Activated CD4-positive, alpha-beta memory T cell treated with anti-CD3 and anti-CD28 coated beads for 36 hours (primary cell): Measurements from ENCODE around the gene C1orf74. TPM values are rescaled to one million over a fixed set of nuclear protein-coding genes. Genes with fewer than 3 reads are reported as not detected.

Experiments
- CTCF ChIA-PET: fragments of 350-600 bp; sonication (Branson Sonifier 250); formaldehyde crosslinking; loops from one replicate; lab custom pipeline; 2021; ENCODE audit warnings: antibody characterized with exemption, inconsistent platforms; lab: Charles Lee
- POLR2A ChIA-PET: fragments of 350-600 bp; sonication (Branson Sonifier 250); formaldehyde crosslinking; loops from one replicate; lab custom pipeline; 2021; ENCODE audit warnings: antibody characterized with exemption; lab: Charles Lee
- DNase-seq: peaks from one replicate; pipeline ENCODE4 v3.0.0-alpha.2; 2020
- H3K27ac Mint-ChIP-seq: one replicate; pipeline ENCODE4 v1.8.0; 2021; ENCODE audit warnings: mixed read lengths
- H3K27me3 Mint-ChIP-seq: one replicate; pipeline ENCODE4 v1.8.0; 2021; ENCODE audit warnings: mixed read lengths
- H3K36me3 Mint-ChIP-seq: one replicate; pipeline ENCODE4 v1.8.0; 2021; ENCODE audit warnings: mixed read lengths
- H3K4me1 Mint-ChIP-seq: one replicate; pipeline ENCODE4 v1.8.0; 2021; ENCODE audit warnings: low read depth, mixed read lengths
- H3K4me3 Mint-ChIP-seq: one replicate; pipeline ENCODE4 v1.8.0; 2021; ENCODE audit warnings: mild to moderate bottlenecking, mixed read lengths
- H3K9me3 Mint-ChIP-seq: one replicate; pipeline ENCODE4 v1.8.0; 2021; ENCODE audit warnings: mixed read lengths
- intact Hi-C: fragments of 100-400 bp; cut with micrococcal nuclease; formaldehyde crosslinking; loops from one replicate; pipeline ENCODE4 v1.15.1; 2023
- total RNA-seq, 2 experiments: library from RNA; stranded (reverse); gene quantifications; one replicate each; pipeline ENCODE4 v1.2.3, GENCODE V29; 2021

C1orf74 gene
- total RNA-seq, 2 experiments from 2014 or later = 3.5 to 3.9 TPM

DNA sequence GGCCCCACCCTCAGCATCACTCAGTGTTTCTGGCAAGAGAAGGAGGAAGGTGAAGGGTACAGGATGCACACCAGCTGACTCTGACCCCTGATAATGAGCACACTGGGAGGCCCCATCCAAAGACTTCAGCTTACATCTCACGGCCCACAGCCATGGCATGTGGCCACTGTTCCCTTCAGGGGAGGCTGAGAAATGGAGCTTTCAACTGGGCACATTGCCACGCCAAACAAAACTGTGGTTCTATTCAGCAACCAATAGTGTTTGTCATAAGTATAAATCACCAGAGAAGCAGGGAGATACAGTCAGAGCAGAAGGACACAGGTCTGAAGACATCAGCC is 41.2 kb downstream of the C1orf74 start:
- no peaks in the 10 kb centered on the region for H3K27me3 Mint-ChIP-seq
- H3K36me3 Mint-ChIP-seq = no peaks in the 10 kb centered on the region
- H3K27ac Mint-ChIP-seq = peak overlapping the region; percentile 79
- peak; percentile 49 for DNase-seq
- H3K9me3 Mint-ChIP-seq = no peaks in the 10 kb centered on the region
- POLR2A ChIA-PET = interaction anchor here (0.9 to 1.5 kb wide), 3 partner anchors 15 to 26 kb away, joined by 3 to 4 read pairs (median 3); no protein-coding TSS in a partner anchor
- intact Hi-C loops = no loop called here
- H3K4me1 Mint-ChIP-seq = peaks cover 63% of the 10 kb centered on the region
- CTCF ChIA-PET = interaction anchor here (1.1 to 1.2 kb wide), 2 partner anchors 15 to 25 kb away, joined by 3 read pairs; no protein-coding TSS in a partner anchor
- H3K4me3 Mint-ChIP-seq = no peak overlapping the region

- Mint-ChIP-seq H3K27ac (peak overlapping the region; percentile 79), H3K27me3 (no peaks in the 10 kb centered on the region), H3K4me1 (peaks cover 60% of the 10 kb centered on the region), H3K9me3 (no peaks in the 10 kb centered on the region), H3K4me3 (no peak overlapping the region), H3K36me3 (no peaks in the 10 kb centered on the region)
- CTCF ChIA-PET = interaction anchor here (1.1 to 1.2 kb wide), 2 partner anchors 14 to 26 kb away, joined by 3 read pairs; no protein-coding TSS in a partner anchor
- POLR2A ChIA-PET = interaction anchor here (1.2 to 1.5 kb wide), 2 partner anchors 15 kb away, joined by 3 to 4 read pairs; no protein-coding TSS in a partner anchor
- DNase-seq = no peak
- intact Hi-C loops = no loop called here
These were observed 41.8 kb downstream of the C1orf74 start for GRCh38 chr1:209742409-209743144.

DNA sequence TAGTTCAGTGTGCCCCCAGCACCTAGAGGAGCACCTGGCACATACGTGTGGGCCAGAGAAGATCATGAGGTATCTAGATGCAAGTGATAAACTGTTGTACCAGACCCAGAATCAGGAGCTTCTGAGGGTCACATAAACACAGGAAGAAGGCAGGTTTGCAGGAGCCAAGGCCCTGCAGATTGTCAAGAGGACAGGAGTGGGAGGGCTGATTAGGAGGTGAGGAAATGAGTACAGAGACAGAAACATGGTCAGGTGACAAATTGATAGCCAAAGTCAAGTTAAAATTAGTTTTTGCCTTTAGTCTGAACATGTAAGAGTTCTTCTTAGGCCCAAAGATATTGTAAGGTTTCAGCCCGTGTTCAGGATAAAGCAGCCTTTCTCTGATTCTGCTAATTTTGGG is 42.5 kb downstream of the C1orf74 start:
- Mint-ChIP-seq H3K4me3 (no peak overlapping the region), H3K27me3 (no peaks in the 10 kb centered on the region), H3K4me1 (peaks cover 59% of the 10 kb centered on the region), H3K27ac (peak overlapping the region; percentile 79), H3K9me3 (no peaks in the 10 kb centered on the region), H3K36me3 (no peaks in the 10 kb centered on the region)
- no peak for DNase-seq
- intact Hi-C loops = no loop called here
- ChIA-PET CTCF (no interaction called here), POLR2A (no interaction called here)

GRCh38 chr1:209741193-209741592 is 43.2 kb downstream of the C1orf74 start:
- H3K4me1 Mint-ChIP-seq = peaks cover 59% of the 10 kb centered on the region
- no peak overlapping the region for H3K4me3 Mint-ChIP-seq
- ChIA-PET CTCF (no interaction called here), POLR2A (no interaction called here)
- DNase-seq = no peak
- intact Hi-C loops = no loop called here
- no peaks in the 10 kb centered on the region for H3K9me3 Mint-ChIP-seq
- H3K36me3 Mint-ChIP-seq = no peaks in the 10 kb centered on the region
- H3K27me3 Mint-ChIP-seq = no peaks in the 10 kb centered on the region
- H3K27ac Mint-ChIP-seq = peak overlapping the region; percentile 79

GRCh38 chr1:209738270-209738669 is 46.1 kb downstream of the C1orf74 start:
- Mint-ChIP-seq H3K4me1 (peaks cover 66% of the 10 kb centered on the region), H3K4me3 (no peak overlapping the region)

GRCh38 chr1:209737118-209737505 is 47.2 kb downstream of the C1orf74 start:
- no peaks in the 10 kb centered on the region for H3K27me3 Mint-ChIP-seq
- peaks cover 10% of the 10 kb centered on the region for H3K36me3 Mint-ChIP-seq
- POLR2A ChIA-PET = interaction anchor here (0.7 to 4.6 kb wide), 14 partner anchors 9 to 84 kb away, joined by 3 to 35 read pairs (median 6); partner anchors contain the start of genes HSD11B1 and TRAF3IP3
- no peaks in the 10 kb centered on the region for H3K9me3 Mint-ChIP-seq
- no peak overlapping the region for H3K4me3 Mint-ChIP-seq
- CTCF ChIA-PET = interaction anchor here (0.8 to 5.4 kb wide), 15 partner anchors 9 to 170 kb away, joined by 3 to 62 read pairs (median 6); partner anchors contain the start of genes HSD11B1 and TRAF3IP3
- peaks cover 62% of the 10 kb centered on the region for H3K4me1 Mint-ChIP-seq
- DNase-seq = no peak
- intact Hi-C loops = no loop called here
- H3K27ac Mint-ChIP-seq = peak overlapping the region; percentile 90

More at GRCh38 chr1:209738270-209738669, 46.1 kb downstream of the C1orf74 start:
- intact Hi-C loops = no loop called here
- DNase-seq = no peak
- H3K36me3 Mint-ChIP-seq = peaks cover 5% of the 10 kb centered on the region
- no peak overlapping the region for H3K27ac Mint-ChIP-seq
- no peaks in the 10 kb centered on the region for H3K27me3 Mint-ChIP-seq
- ChIA-PET POLR2A (interaction anchor here (2.0 to 2.2 kb wide), 3 partner anchors 11 to 14 kb away, joined by 13 to 20 read pairs (median 13); no protein-coding TSS in a partner anchor), CTCF (interaction anchor here (1.2 to 5.4 kb wide), 5 partner anchors 10 to 45 kb away, joined by 3 to 62 read pairs (median 13); partner anchors contain the start of gene TRAF3IP3)
- no peaks in the 10 kb centered on the region for H3K9me3 Mint-ChIP-seq

GRCh38 chr1:209736490-209737117 is 47.8 kb downstream of the C1orf74 start:
- Mint-ChIP-seq H3K4me1 (peaks cover 56% of the 10 kb centered on the region), H3K9me3 (no peaks in the 10 kb centered on the region), H3K27ac (peak overlapping the region; percentile 90), H3K36me3 (peaks cover 10% of the 10 kb centered on the region), H3K27me3 (no peaks in the 10 kb centered on the region), H3K4me3 (no peak overlapping the region)
- ChIA-PET POLR2A (interaction anchor here (0.7 to 4.6 kb wide), 16 partner anchors 9 to 84 kb away, joined by 3 to 35 read pairs (median 6); partner anchors contain the start of genes HSD11B1 and TRAF3IP3), CTCF (interaction anchor here (0.8 to 5.4 kb wide), 13 partner anchors 9 to 170 kb away, joined by 3 to 62 read pairs (median 7); partner anchors contain the start of gene HSD11B1)
- DNase-seq = no peak
- intact Hi-C loops = loop anchor here (1.0 kb wide), 3 partner anchors 11 to 26 kb away; no protein-coding TSS in a partner anchor

DNA sequence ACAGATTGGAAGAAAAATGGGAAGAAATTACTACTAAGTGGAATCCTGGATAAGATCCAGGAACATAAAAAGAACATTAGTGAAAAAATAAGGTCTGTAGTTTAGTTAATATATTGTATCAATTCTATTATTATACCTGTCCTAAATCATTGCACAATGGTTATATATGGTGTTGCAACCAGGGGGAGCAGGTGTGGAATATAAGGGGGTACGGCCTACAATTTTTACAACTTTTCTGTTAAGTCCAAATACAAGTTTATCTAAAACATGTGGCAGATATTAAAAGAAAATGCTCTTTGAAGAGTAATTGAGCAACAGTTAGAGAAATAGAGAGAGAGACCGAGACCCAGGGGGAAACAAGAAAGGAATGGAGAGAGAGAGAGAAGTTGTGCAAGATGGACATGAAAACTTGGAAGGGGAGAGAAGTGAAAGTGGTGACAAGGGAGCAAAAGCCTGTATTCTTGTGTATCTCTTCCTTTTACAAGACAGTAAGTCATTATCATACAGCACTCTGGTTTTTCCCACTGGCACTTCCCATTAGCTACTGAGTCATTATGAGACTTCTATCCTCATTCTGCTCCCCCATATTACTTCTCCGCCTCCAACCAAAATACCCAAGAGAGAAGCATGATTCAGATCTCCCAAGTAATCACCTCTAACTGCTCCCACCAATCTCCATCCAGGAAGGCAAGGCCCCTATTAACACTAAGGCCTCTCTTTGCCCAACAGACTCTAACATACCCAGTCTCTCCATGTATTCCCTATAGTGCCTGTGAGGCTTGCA is 50.8 kb downstream of the C1orf74 start:
- ChIA-PET CTCF (interaction anchor here (4.9 to 5.4 kb wide), 2 partner anchors 9 to 16 kb away, joined by 29 to 62 read pairs; no protein-coding TSS in a partner anchor), POLR2A (interaction anchor here (0.9 to 4.6 kb wide), 6 partner anchors 10 to 35 kb away, joined by 3 to 35 read pairs (median 10); partner anchors contain the start of gene HSD11B1)
- Mint-ChIP-seq H3K27ac (peak overlapping the region; percentile 75), H3K9me3 (no peaks in the 10 kb centered on the region), H3K27me3 (no peaks in the 10 kb centered on the region), H3K4me1 (peaks cover 49% of the 10 kb centered on the region), H3K4me3 (peak overlapping the region; percentile 54), H3K36me3 (peaks cover 19% of the 10 kb centered on the region)
- intact Hi-C loops = no loop called here
- no peak for DNase-seq

- POLR2A ChIA-PET = interaction anchor here (2.7 kb wide), 1 partner anchor 26 kb away, joined by 11 read pairs; no protein-coding TSS in a partner anchor
- Mint-ChIP-seq H3K36me3 (peaks cover 19% of the 10 kb centered on the region), H3K4me1 (peaks cover 52% of the 10 kb centered on the region), H3K27me3 (no peaks in the 10 kb centered on the region), H3K4me3 (no peak overlapping the region), H3K27ac (peak overlapping the region; percentile 66), H3K9me3 (no peaks in the 10 kb centered on the region)
- CTCF ChIA-PET = interaction anchor here (5.4 kb wide), 1 partner anchor 17 kb away, joined by 62 read pairs; no protein-coding TSS in a partner anchor
- intact Hi-C loops = no loop called here
- DNase-seq = no peak
These were observed 51.6 kb downstream of the C1orf74 start for GRCh38 chr1:209732725-209733124.

DNA sequence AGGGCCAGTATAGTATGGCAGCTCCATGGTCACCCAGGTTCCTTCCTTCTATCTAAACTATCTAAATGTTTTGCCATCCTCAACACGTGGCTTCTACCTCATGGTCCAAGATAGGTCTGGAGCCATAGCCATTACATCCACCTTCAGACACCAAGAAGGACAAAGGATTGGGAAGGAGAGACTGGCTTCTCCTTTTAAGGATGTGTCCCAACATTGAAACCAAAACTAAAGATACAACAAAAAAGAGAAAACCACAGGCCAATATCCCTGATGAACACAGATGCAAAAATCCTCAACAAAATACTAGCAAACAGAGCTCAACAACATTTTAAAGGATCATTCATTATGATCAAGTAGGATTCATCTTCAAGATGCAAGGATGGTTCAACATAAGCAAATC is 54.9 kb downstream of the C1orf74 start:
- Mint-ChIP-seq H3K9me3 (no peaks in the 10 kb centered on the region), H3K4me3 (no peak overlapping the region), H3K27ac (peak overlapping the region; percentile 23), H3K36me3 (peaks cover 17% of the 10 kb centered on the region), H3K4me1 (peaks cover 51% of the 10 kb centered on the region), H3K27me3 (no peaks in the 10 kb centered on the region)
- intact Hi-C loops = no loop called here
- no peak for DNase-seq
- ChIA-PET CTCF (interaction anchor here (0.7 to 3.8 kb wide), 3 partner anchors 19 to 926 kb away, joined by 3 to 22 read pairs (median 5); no protein-coding TSS in a partner anchor), POLR2A (no interaction called here)
